ENCODE results near the gene UEVLD. TPM values are rescaled to one million over a fixed set of nuclear protein-coding genes. Genes with fewer than 3 reads are reported as not detected.
A peak's percentile ranks its signal among the peaks of the same experiment; 100 is the strongest.

UEVLD gene
- total and polyA plus RNA-seq, 4 experiments from 2014 or later = 9.1 to 10.7 (median 10.4) TPM

- Mint-ChIP-seq H3K27ac (peak overlapping the region; percentile 100), H3K4me3 (peak overlapping the region; percentile 99 to 100 (median 100)), H3K9me3 (peaks cover 0 to 2% (median 0%) of the 10 kb centered on the region in 8 donors), H3K27me3 (no peaks in the 10 kb centered on the region), H3K4me1 (peaks cover 24 to 49% (median 34%) of the 10 kb centered on the region in 4 donors), H3K36me3 (peaks cover 8 to 34% of the 10 kb centered on the region in 2 donors)
- Histone ChIP-seq H3K27me3 (ENCODE audit: insufficient read depth, low read length) (no peaks in the 10 kb centered on the region), H3K4me1 (ENCODE audit: insufficient read depth, low read length) (peaks cover 35% of the 10 kb centered on the region), H3K4me3 (ENCODE audit: low read length in 2 of 2) (peak overlapping the region; percentile 70 to 72), H3K27ac (ENCODE audit: low read depth, low read length) (peak overlapping the region; percentile 99), H3K9me3 (ENCODE audit: control insufficient read depth in 1 of 2, low read length in 2 of 2) (no peaks in the 10 kb centered on the region), H3K36me3 (ENCODE audit: insufficient read depth, low read length) (no peaks in the 10 kb centered on the region)
- ChIA-PET POLR2A (ENCODE audit: partially characterized antibody) (interaction anchor here (0.6 to 3.1 kb wide), 25 partner anchors 8 to 514 kb away, joined by 3 to 55 read pairs (median 9); partner anchors contain the start of genes GTF2H1, HPS5, LDHA and SAAL1), CTCF (ENCODE audit: partially characterized antibody) (interaction anchor here (0.6 to 2.6 kb wide), 13 partner anchors 12 to 283 kb away, joined by 3 to 13 read pairs (median 4); partner anchors contain the start of gene LDHA)
- intact Hi-C loops (cut with micrococcal nuclease) = loop anchor here (1.0 to 5.0 kb wide), 4 partner anchors 107 to 515 kb away; partner anchors contain the start of genes SERGEF and SPTY2D1
- peak in 1 of 5 donors; percentile 40 for DNase-seq
Measured at GRCh38 chr11:18527512-18527911, 61.0 kb downstream of the UEVLD start.

DNA sequence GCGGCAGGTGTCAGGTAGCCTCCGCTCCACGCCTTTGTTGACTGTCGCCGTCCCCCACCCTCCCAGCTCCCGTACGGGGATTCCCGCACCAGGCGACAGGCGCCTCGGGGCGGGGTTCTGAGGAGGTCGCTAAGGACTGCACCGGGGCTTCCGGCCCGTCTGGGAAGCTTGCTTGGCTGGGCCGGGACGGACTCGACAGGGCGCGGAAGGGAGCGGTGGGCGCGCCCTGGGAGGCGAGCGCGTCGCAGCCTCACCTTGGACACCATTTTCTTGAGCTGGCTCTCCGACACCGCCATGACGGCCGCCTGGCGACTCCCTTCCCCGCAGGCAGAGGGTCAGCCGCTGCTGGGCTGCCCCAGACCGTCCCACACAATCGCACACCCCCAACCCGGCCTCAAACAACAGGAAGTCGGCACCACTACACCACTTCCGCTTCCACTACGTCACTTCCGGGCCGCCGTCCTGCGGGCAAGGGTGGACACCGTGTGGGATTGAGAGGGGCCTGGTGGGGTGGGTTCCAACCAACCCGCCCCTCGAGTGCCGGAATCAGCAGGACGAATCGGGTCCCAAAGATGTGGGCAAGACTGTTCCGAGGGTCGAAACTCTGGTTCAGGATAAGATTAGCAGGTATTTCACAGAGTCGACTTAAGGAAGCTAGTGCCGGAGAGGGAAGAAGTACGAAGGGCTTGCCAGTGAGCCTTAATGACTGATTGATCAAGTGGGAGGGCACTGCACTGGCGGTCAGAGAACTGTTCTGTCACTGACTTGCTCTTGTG is 61.8 kb downstream of the UEVLD start, which contains the start of gene TSG101:
TSS of gene TSG101 (minus strand) at position 422 of the 776 bp plus-strand sequence. CDS start at position 296, 126 bp downstream.
- no peaks in the 10 kb centered on the region for H3K27me3 Mint-ChIP-seq
- H3K36me3 ChIP-seq (ENCODE audit: insufficient read depth, low read length) = no peaks in the 10 kb centered on the region
- DNase-seq = peak; percentile 91 to 94 (median 92)
- peak within 1 kb of the TSS; percentile 99 to 100 (median 100) for H3K4me3 Mint-ChIP-seq
- peak within 1 kb of the TSS; percentile 99 for H3K27ac ChIP-seq (ENCODE audit: low read depth, low read length)
- peaks cover 38% of the 10 kb centered on the region for H3K4me1 ChIP-seq (ENCODE audit: insufficient read depth, low read length)
- CTCF ChIA-PET (ENCODE audit: partially characterized antibody) = interaction anchor here (0.6 to 2.6 kb wide), 22 partner anchors 11 to 421 kb away, joined by 3 to 13 read pairs (median 4); partner anchors contain the start of genes LDHA and SAAL1
- peaks cover 32 to 57% (median 42%) of the 10 kb centered on the region in 4 donors for H3K4me1 Mint-ChIP-seq
- H3K9me3 Mint-ChIP-seq = peaks cover 0 to 2% (median 0%) of the 10 kb centered on the region in 8 donors
- H3K9me3 ChIP-seq (ENCODE audit: control insufficient read depth in 1 of 2, low read length in 2 of 2) = no peaks in the 10 kb centered on the region
- peak within 1 kb of the TSS; percentile 70 to 72 for H3K4me3 ChIP-seq (ENCODE audit: low read length in 2 of 2)
- H3K27ac Mint-ChIP-seq = peak within 1 kb of the TSS; percentile 100
- intact Hi-C loops (cut with micrococcal nuclease) = loop anchor here (1.0 to 5.0 kb wide), 9 partner anchors 62 to 514 kb away; partner anchors contain the start of genes GTF2H1, HPS5, SAAL1 and SERGEF
- H3K36me3 Mint-ChIP-seq = peaks cover 15 to 41% of the 10 kb centered on the region in 2 donors
- POLR2A ChIA-PET (ENCODE audit: partially characterized antibody) = interaction anchor here (0.6 to 3.1 kb wide), 32 partner anchors 9 to 513 kb away, joined by 3 to 55 read pairs (median 6); partner anchors contain the start of genes GTF2H1, HPS5, LDHA and SAAL1
- no peaks in the 10 kb centered on the region for H3K27me3 ChIP-seq (ENCODE audit: insufficient read depth, low read length)

DNA sequence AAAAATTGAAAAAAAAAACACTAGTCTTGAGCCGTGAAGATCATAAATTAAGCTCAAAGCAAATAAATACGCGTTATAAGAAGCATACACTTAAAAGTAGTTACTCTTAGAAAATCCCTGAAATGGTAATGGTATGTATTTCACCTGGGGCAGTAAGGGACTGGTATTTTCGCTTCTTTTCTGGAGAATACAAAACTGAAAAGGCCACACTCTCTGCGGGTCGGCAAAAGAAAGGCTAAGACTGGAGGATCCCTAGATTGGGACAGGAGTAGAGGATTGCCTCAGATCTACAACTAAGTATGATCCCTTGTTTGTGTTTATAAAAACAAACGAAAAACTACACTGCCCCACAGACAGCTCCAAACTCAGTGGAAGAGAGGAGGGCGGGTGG is 62.4 kb downstream of the UEVLD start:
- POLR2A ChIA-PET (ENCODE audit: partially characterized antibody) = interaction anchor here (0.6 to 3.1 kb wide), 27 partner anchors 9 to 513 kb away, joined by 3 to 55 read pairs (median 7); partner anchors contain the start of genes GTF2H1, HPS5, LDHA and SAAL1
- CTCF ChIA-PET (ENCODE audit: partially characterized antibody) = interaction anchor here (1.0 to 2.6 kb wide), 17 partner anchors 10 to 420 kb away, joined by 3 to 13 read pairs (median 5); partner anchors contain the start of genes LDHA and SAAL1
- peaks cover 15 to 41% of the 10 kb centered on the region in 2 donors for H3K36me3 Mint-ChIP-seq
- H3K27ac ChIP-seq (ENCODE audit: low read depth, low read length) = peak overlapping the region; percentile 99
- H3K4me3 ChIP-seq (ENCODE audit: low read length in 2 of 2) = peak overlapping the region; percentile 70 to 72
- no peaks in the 10 kb centered on the region for H3K27me3 Mint-ChIP-seq
- peaks cover 32 to 58% (median 42%) of the 10 kb centered on the region in 4 donors for H3K4me1 Mint-ChIP-seq
- H3K9me3 ChIP-seq (ENCODE audit: control insufficient read depth in 1 of 2, low read length in 2 of 2) = no peaks in the 10 kb centered on the region
- peaks cover 38% of the 10 kb centered on the region for H3K4me1 ChIP-seq (ENCODE audit: insufficient read depth, low read length)
- H3K27me3 ChIP-seq (ENCODE audit: insufficient read depth, low read length) = no peaks in the 10 kb centered on the region
- no peaks in the 10 kb centered on the region for H3K36me3 ChIP-seq (ENCODE audit: insufficient read depth, low read length)
- peak overlapping the region; percentile 99 to 100 (median 100) for H3K4me3 Mint-ChIP-seq
- H3K27ac Mint-ChIP-seq = peak overlapping the region; percentile 100
- H3K9me3 Mint-ChIP-seq = peaks cover 0 to 2% (median 0%) of the 10 kb centered on the region in 8 donors
- intact Hi-C loops (cut with micrococcal nuclease) = loop anchor here (1.0 to 5.0 kb wide), 8 partner anchors 62 to 513 kb away; partner anchors contain the start of genes GTF2H1, HPS5, SAAL1 and SERGEF
- no peak for DNase-seq

- no peak for DNase-seq
Measured at GRCh38 chr11:18524248-18524647, 64.3 kb downstream of the UEVLD start.

GRCh38 chr11:18523084-18523483 is 65.5 kb downstream of the UEVLD start:
- H3K27me3 ChIP-seq (ENCODE audit: insufficient read depth, low read length) = no peaks in the 10 kb centered on the region
- peaks cover 0 to 2% (median 0%) of the 10 kb centered on the region in 8 donors for H3K9me3 Mint-ChIP-seq
- peaks cover 38% of the 10 kb centered on the region for H3K4me1 ChIP-seq (ENCODE audit: insufficient read depth, low read length)
- ChIA-PET CTCF (ENCODE audit: partially characterized antibody) (interaction anchor here (1.2 kb wide), 1 partner anchor 17 kb away, joined by 4 read pairs; no protein-coding TSS in a partner anchor), POLR2A (ENCODE audit: partially characterized antibody) (interaction anchor here (2.0 kb wide), 1 partner anchor 201 kb away, joined by 6 read pairs; the partner anchor contains the start of genes GTF2H1 and HPS5)
- H3K9me3 ChIP-seq (ENCODE audit: control insufficient read depth in 1 of 2, low read length in 2 of 2) = no peaks in the 10 kb centered on the region
- peak overlapping the region in 4 of 7 donors; percentile 2 to 87 (median 52) for H3K27ac Mint-ChIP-seq
- H3K4me1 Mint-ChIP-seq = peaks cover 39 to 70% (median 50%) of the 10 kb centered on the region in 4 donors
- peaks cover 22 to 48% of the 10 kb centered on the region in 2 donors for H3K36me3 Mint-ChIP-seq
- no peak overlapping the region for H3K27ac ChIP-seq (ENCODE audit: low read depth, low read length)
- DNase-seq = no peak
- H3K36me3 ChIP-seq (ENCODE audit: insufficient read depth, low read length) = no peaks in the 10 kb centered on the region
- intact Hi-C loops (cut with micrococcal nuclease) = no loop called here
- no peaks in the 10 kb centered on the region for H3K27me3 Mint-ChIP-seq
- H3K4me3 ChIP-seq (ENCODE audit: low read length in 2 of 2) = no peak overlapping the region
- H3K4me3 Mint-ChIP-seq = peak overlapping the region in 3 of 8 donors; percentile 4 to 31 (median 18)

More at GRCh38 chr11:18524248-18524647, 64.3 kb downstream of the UEVLD start:
- Histone ChIP-seq H3K27me3 (ENCODE audit: insufficient read depth, low read length) (no peaks in the 10 kb centered on the region), H3K36me3 (ENCODE audit: insufficient read depth, low read length) (no peaks in the 10 kb centered on the region), H3K27ac (ENCODE audit: low read depth, low read length) (no peak overlapping the region), H3K4me3 (ENCODE audit: low read length in 2 of 2) (no peak overlapping the region), H3K9me3 (ENCODE audit: control insufficient read depth in 1 of 2, low read length in 2 of 2) (no peaks in the 10 kb centered on the region), H3K4me1 (ENCODE audit: insufficient read depth, low read length) (peaks cover 38% of the 10 kb centered on the region)
- intact Hi-C loops (cut with micrococcal nuclease) = no loop called here
- Mint-ChIP-seq H3K27me3 (no peaks in the 10 kb centered on the region), H3K9me3 (peaks cover 0 to 2% (median 0%) of the 10 kb centered on the region in 8 donors), H3K4me1 (peaks cover 37 to 72% (median 47%) of the 10 kb centered on the region in 4 donors), H3K4me3 (peak overlapping the region in 3 of 8 donors; percentile 8 to 28 (median 24)), H3K36me3 (peaks cover 15 to 41% of the 10 kb centered on the region in 2 donors), H3K27ac (peak overlapping the region in 5 of 7 donors; percentile 10 to 79 (median 60))
- CTCF ChIA-PET (ENCODE audit: partially characterized antibody) = interaction anchor here (0.6 to 1.5 kb wide), 4 partner anchors 12 to 198 kb away, joined by 3 to 5 read pairs (median 3); no protein-coding TSS in a partner anchor
- POLR2A ChIA-PET (ENCODE audit: partially characterized antibody) = no interaction called here

GRCh38 chr11:18522388-18522787 is 66.1 kb downstream of the UEVLD start:
- intact Hi-C loops (cut with micrococcal nuclease) = no loop called here
- Mint-ChIP-seq H3K4me3 (peak overlapping the region in 3 of 8 donors; percentile 7 to 25 (median 10)), H3K36me3 (peaks cover 24 to 53% of the 10 kb centered on the region in 2 donors), H3K27ac (peak overlapping the region in 5 of 7 donors; percentile 38 to 80 (median 67)), H3K27me3 (no peaks in the 10 kb centered on the region), H3K9me3 (peaks cover 0 to 2% (median 0%) of the 10 kb centered on the region in 8 donors), H3K4me1 (peaks cover 34 to 66% (median 45%) of the 10 kb centered on the region in 4 donors)
- DNase-seq = no peak
- CTCF ChIA-PET (ENCODE audit: partially characterized antibody) = interaction anchor here (1.2 to 1.5 kb wide), 2 partner anchors 18 to 29 kb away, joined by 3 to 4 read pairs; no protein-coding TSS in a partner anchor
- peaks cover 4% of the 10 kb centered on the region for H3K36me3 ChIP-seq (ENCODE audit: insufficient read depth, low read length)
- H3K4me1 ChIP-seq (ENCODE audit: insufficient read depth, low read length) = peaks cover 32% of the 10 kb centered on the region
- H3K27ac ChIP-seq (ENCODE audit: low read depth, low read length) = no peak overlapping the region
- H3K27me3 ChIP-seq (ENCODE audit: insufficient read depth, low read length) = no peaks in the 10 kb centered on the region
- POLR2A ChIA-PET (ENCODE audit: partially characterized antibody) = interaction anchor here (2.0 kb wide), 1 partner anchor 200 kb away, joined by 6 read pairs; the partner anchor contains the start of genes GTF2H1 and HPS5
- H3K9me3 ChIP-seq (ENCODE audit: control insufficient read depth in 1 of 2, low read length in 2 of 2) = no peaks in the 10 kb centered on the region
- H3K4me3 ChIP-seq (ENCODE audit: low read length in 2 of 2) = no peak overlapping the region
